Duodenal mucosa (tissue), 2 donors: Measurements from ENCODE around the gene RAD54L.

Source experiments
- H3K27ac ChIP-seq: one replicate; pipeline ENCODE4 v1.7.0; 2013; ENCODE audit warnings: low read depth, low read length
- H3K27me3 ChIP-seq, 2 donors: one replicate each; pipeline ENCODE4 v1.7.0; 2013; ENCODE audit warnings: low read length in 2 of 2, control low read depth in 1 of 2; ENCODE audit not compliant: insufficient read depth in 2 of 2, control insufficient read depth in 1 of 2
- H3K36me3 ChIP-seq, 2 donors: one replicate each; pipeline ENCODE4 v1.7.0; 2013; ENCODE audit warnings: low read length in 2 of 2, control low read depth in 1 of 2; ENCODE audit not compliant: insufficient read depth in 2 of 2, control insufficient read depth in 1 of 2
- H3K4me1 ChIP-seq, 2 donors: one replicate each; pipeline ENCODE4 v1.7.0; 2013; ENCODE audit warnings: low read length in 2 of 2, control low read depth in 1 of 2; ENCODE audit not compliant: insufficient read depth in 2 of 2, control insufficient read depth in 1 of 2
- H3K4me3 ChIP-seq, 2 donors: one replicate each; pipeline ENCODE4 v1.7.0; 2013; ENCODE audit warnings: low read length in 2 of 2, low read depth in 1 of 2
- H3K9ac ChIP-seq, 2 donors: one replicate each; pipeline ENCODE4 v1.7.0; 2013; ENCODE audit warnings: low read length in 2 of 2, low read depth in 1 of 2
- H3K9me3 ChIP-seq, 2 donors: one replicate each; pipeline ENCODE4 v1.7.0; 2013; ENCODE audit warnings: low read length in 2 of 2, control low read depth in 1 of 2; ENCODE audit not compliant: control insufficient read depth in 1 of 2

The RAD54L gene

GRCh38 chr1:46284058-46284457 lies 36.5 kb downstream of the RAD54L start:
- Histone ChIP-seq H3K9ac (no peak overlapping the region), H3K4me1 (no peaks in the 10 kb centered on the region), H3K9me3 (no peaks in the 10 kb centered on the region), H3K27ac (no peak overlapping the region), H3K27me3 (no peaks in the 10 kb centered on the region), H3K36me3 (peaks cover 26 to 59% of the 10 kb centered on the region in 2 donors), H3K4me3 (no peak overlapping the region)

DNA sequence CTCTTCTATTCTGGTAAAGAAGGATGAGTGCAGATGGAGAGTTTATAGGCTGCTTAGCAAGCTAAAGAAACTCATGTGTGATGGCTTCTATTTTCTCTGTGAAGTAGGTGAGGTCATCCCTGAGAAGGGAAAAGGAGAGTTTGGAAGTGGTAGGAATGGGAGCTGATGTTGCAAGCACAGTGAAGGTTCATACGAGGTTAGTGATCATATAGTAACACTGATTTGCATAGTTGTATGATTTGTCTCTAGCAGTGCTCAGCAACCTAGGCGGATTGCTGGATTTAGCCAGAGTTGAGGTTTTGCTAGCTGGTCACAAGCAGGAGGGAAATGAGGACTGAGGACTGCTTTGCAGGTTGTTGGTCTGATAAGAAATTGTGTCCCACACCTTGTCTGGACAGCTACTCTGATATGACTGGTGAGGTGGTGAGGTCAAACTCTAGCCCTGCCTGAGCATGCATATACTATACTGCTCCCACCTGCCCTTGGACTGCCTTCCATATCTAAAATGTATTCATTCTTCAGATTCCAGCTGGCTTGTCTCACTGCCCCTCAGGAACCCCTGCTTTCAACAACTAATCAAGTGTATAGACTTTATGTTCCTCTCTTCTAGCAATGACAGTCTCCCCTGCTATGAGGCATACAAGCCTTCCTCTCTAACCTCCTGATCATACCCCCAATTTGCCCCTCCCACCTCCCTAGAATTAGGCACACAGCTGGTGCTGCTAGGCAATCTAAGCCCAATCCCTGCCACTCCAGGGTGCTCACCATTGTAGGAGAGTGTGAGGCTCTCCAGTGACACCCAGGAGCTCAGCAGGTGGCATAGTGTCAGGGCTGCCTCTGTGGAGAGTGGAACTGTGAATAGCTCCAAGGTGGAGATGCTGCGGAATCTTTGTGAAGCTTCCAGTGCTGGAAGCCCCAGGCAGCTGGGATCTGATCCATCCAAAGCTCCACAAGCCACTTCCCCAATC lies 37.3 kb downstream of the RAD54L start:
- Histone ChIP-seq H3K9ac (no peak overlapping the region), H3K4me1 (no peaks in the 10 kb centered on the region), H3K4me3 (no peak overlapping the region), H3K9me3 (no peaks in the 10 kb centered on the region), H3K27me3 (no peaks in the 10 kb centered on the region), H3K36me3 (peaks cover 26 to 53% of the 10 kb centered on the region in 2 donors), H3K27ac (no peak overlapping the region)

- Histone ChIP-seq H3K27ac (no peak overlapping the region), H3K4me3 (no peak overlapping the region), H3K36me3 (peaks cover 24 to 43% of the 10 kb centered on the region in 2 donors), H3K27me3 (no peaks in the 10 kb centered on the region), H3K4me1 (no peaks in the 10 kb centered on the region), H3K9ac (no peak overlapping the region), H3K9me3 (no peaks in the 10 kb centered on the region)
Observed at GRCh38 chr1:46285730-46286477, 38.3 kb downstream of the RAD54L start.

GRCh38 chr1:46288485-46289133 lies 41.0 kb downstream of the RAD54L start:
- Histone ChIP-seq H3K27ac (no peak overlapping the region), H3K36me3 (peaks cover 18 to 36% of the 10 kb centered on the region in 2 donors), H3K9ac (no peak overlapping the region), H3K27me3 (no peaks in the 10 kb centered on the region), H3K4me3 (no peak overlapping the region), H3K4me1 (no peaks in the 10 kb centered on the region), H3K9me3 (no peaks in the 10 kb centered on the region)

- no peaks in the 10 kb centered on the region for H3K9me3 ChIP-seq
- no peak overlapping the region for H3K4me3 ChIP-seq
- H3K9ac ChIP-seq = no peak overlapping the region
- no peak overlapping the region for H3K27ac ChIP-seq
- H3K36me3 ChIP-seq = peaks cover 18 to 39% of the 10 kb centered on the region in 2 donors
- H3K27me3 ChIP-seq = no peaks in the 10 kb centered on the region
- H3K4me1 ChIP-seq = no peaks in the 10 kb centered on the region
Observed at GRCh38 chr1:46289134-46289494, 41.6 kb downstream of the RAD54L start.

- Histone ChIP-seq H3K27me3 (no peaks in the 10 kb centered on the region), H3K9me3 (no peaks in the 10 kb centered on the region), H3K9ac (no peak overlapping the region), H3K27ac (no peak overlapping the region), H3K4me1 (no peaks in the 10 kb centered on the region), H3K4me3 (no peak overlapping the region), H3K36me3 (peaks cover 16 to 40% of the 10 kb centered on the region in 2 donors)
Observed at GRCh38 chr1:46289976-46290375, 42.4 kb downstream of the RAD54L start.

GRCh38 chr1:46295306-46295705 lies 47.7 kb downstream of the RAD54L start:
- peaks cover 17 to 47% of the 10 kb centered on the region in 2 donors for H3K36me3 ChIP-seq
- no peak overlapping the region for H3K9ac ChIP-seq
- H3K9me3 ChIP-seq = no peaks in the 10 kb centered on the region
- no peaks in the 10 kb centered on the region for H3K27me3 ChIP-seq
- peaks cover under 1 to 3% of the 10 kb centered on the region in 2 donors for H3K4me1 ChIP-seq
- no peak overlapping the region for H3K27ac ChIP-seq
- H3K4me3 ChIP-seq = no peak overlapping the region

- Histone ChIP-seq H3K27me3 (no peaks in the 10 kb centered on the region), H3K36me3 (peaks cover 17 to 43% of the 10 kb centered on the region in 2 donors), H3K4me1 (peaks cover 15% of the 10 kb centered on the region in 2 donors), H3K27ac (no peak overlapping the region), H3K9me3 (no peaks in the 10 kb centered on the region), H3K9ac (no peak overlapping the region), H3K4me3 (no peak overlapping the region)
Observed at GRCh38 chr1:46298387-46298786, 50.8 kb downstream of the RAD54L start.

DNA sequence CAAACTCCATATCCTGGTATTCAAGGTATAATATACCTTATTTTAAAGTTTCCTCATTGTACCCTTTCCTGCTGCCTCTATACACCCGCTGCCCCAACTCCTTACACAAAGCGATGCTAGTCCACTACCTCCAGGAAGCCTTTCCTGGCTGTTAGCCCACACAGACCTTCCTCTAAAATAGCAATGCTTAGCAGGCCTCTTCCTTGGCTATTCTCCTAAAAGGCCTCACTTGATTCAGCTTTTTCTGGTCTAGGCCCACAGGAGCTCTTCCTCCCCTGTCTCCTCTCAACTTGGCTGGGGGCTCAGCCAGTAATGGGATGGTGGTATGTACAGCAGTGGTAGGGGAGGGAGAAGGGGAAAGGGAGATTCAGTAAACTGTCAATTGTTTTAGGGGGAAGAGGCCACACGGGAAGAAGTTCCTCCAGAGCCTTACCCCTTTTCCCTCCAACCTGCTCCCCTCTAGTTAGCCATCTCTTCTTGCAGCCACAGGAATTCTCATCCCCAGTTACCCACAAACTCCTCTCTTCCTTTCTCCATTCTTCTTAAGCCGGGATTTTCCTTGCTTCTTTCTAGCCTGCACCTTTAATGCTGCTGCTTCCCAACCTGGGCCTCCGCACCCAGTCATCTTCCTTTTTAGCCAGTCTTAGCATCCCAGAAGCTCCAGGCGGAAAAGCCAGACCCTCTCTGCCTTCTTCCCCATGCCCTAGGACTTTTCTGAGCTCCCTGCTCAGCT lies 53.3 kb downstream of the RAD54L start:
- Histone ChIP-seq H3K9me3 (no peaks in the 10 kb centered on the region), H3K9ac (peak overlapping the region; percentile 94 to 95), H3K36me3 (peaks cover 13 to 21% of the 10 kb centered on the region in 2 donors), H3K27ac (peak overlapping the region; percentile 94), H3K4me1 (peaks cover 18% of the 10 kb centered on the region in 2 donors), H3K27me3 (no peaks in the 10 kb centered on the region), H3K4me3 (peak overlapping the region; percentile 93)
